HCT116 (cell line): ENCODE data around the gene IGF2R. TPM values are rescaled to one million over a fixed set of nuclear protein-coding genes. Genes with fewer than 3 reads are reported as not detected.

Experiments used
- ATAC-seq: fragments of 200-7000 bp; cut with Tn5 transposase; 2 replicates; pipeline ENCODE4 v1.9.1; 2020; ENCODE audit warnings: mild to moderate bottlenecking, moderate library complexity
- BruUV-seq: library from RNA; stranded (reverse); fragments of 400-500 nt; replicated peaks from 2 replicates; lab custom pipeline; 2021; lab: Mats Ljungman, UMichigan
- CTCF ChIA-PET: fragments of 300-600 bp; sonication (Branson Sonifier 250); formaldehyde crosslinking; loops from one replicate; lab custom pipeline; 2021; ENCODE audit warnings: antibody characterized with exemption; lab: Charles Lee
- POLR2A ChIA-PET: fragments of 300-600, 350-600 bp; sonication (Branson Sonifier 250); formaldehyde crosslinking; loops from one replicate; lab custom pipeline; 2021; ENCODE audit warnings: antibody characterized with exemption; lab: Charles Lee
- RAD21 ChIA-PET, 2 experiments: fragments of 300-600 bp; sonication (Branson Sonifier 250); formaldehyde crosslinking; loops; one replicate each; lab custom pipeline; 2023; ENCODE audit warnings: low total read pairs in 2 of 2; ENCODE audit not compliant: uncharacterized antibody in 2 of 2, unreplicated experiment in 2 of 2, low non-redundant PET in 1 of 2; lab: Charles Lee
- DNase-seq: peaks from one replicate; pipeline ENCODE4 v3.0.0-alpha.2; 2010; ENCODE audit warnings: low read depth, low spot score
- H2AFZ ChIP-seq: fragments of 200-600 bp; shearing (Covaris generic), sonication (generic); 2 replicates; pipeline ENCODE4 v1.6.1; 2017; ENCODE audit warnings: low read depth, mixed run types, mixed read lengths, antibody characterized with exemption, low read length; ENCODE audit not compliant: poor library complexity, severe bottlenecking
- H3K27ac ChIP-seq: 2 replicates; pipeline ENCODE4 v1.5.1; 2012; ENCODE audit warnings: low read depth, low read length
- H3K27me3 ChIP-seq: fragments of 200-600 bp; sonication (generic); 2 replicates; pipeline ENCODE4 v1.6.1; 2016; ENCODE audit warnings: mixed run types, low read length, mixed read lengths; ENCODE audit not compliant: insufficient read depth
- H3K36me3 ChIP-seq, 2 experiments: fragments of 200-500 bp in 1 of 2; fragments of 200-600 bp in 1 of 2; sonication (Bioruptor generic) in 1 of 2; sonication (generic) in 1 of 2; 2 replicates each; pipeline versions ENCODE4 v1.5.1 to v1.6.1; 2014 to 2016; ENCODE audit warnings: low read length in 2 of 2, inconsistent platforms in 1 of 2, mixed read lengths in 1 of 2, mixed run types in 1 of 2; ENCODE audit not compliant: insufficient read depth in 2 of 2, control insufficient read depth in 1 of 2
- H3K4me1 ChIP-seq, 2 experiments: fragments of 200-600 bp in 1 of 2; sonication (generic) in 1 of 2; 2 replicates each; pipeline versions ENCODE4 v1.5.1 to v1.6.1; 2012 to 2017; ENCODE audit warnings: low read length in 2 of 2, inconsistent platforms in 1 of 2, mild to moderate bottlenecking in 1 of 2, mixed read lengths in 1 of 2, mixed run types in 1 of 2, moderate library complexity in 1 of 2; ENCODE audit not compliant: insufficient read depth in 2 of 2, control insufficient read depth in 1 of 2
- H3K4me2 ChIP-seq: fragments of 200-600 bp; sonication (generic); 2 replicates; pipeline ENCODE4 v1.6.1; 2017; ENCODE audit warnings: mixed run types, low read length, mixed read lengths
- H3K4me3 ChIP-seq, 2 experiments: fragments of 200-600 bp in 1 of 2; sonication (generic) in 1 of 2; replicated peaks in 1 of 2; 2 replicates each; pipeline ENCODE4 v1.5.1; 2011 to 2016; ENCODE audit warnings: low read length in 2 of 2, control low read depth in 1 of 2, low read depth in 1 of 2, mild to moderate bottlenecking in 1 of 2, mixed read lengths in 1 of 2, mixed run types in 1 of 2
- H3K79me2 ChIP-seq: fragments of 200-600 bp; sonication (generic); 2 replicates; pipeline ENCODE4 v1.6.1; 2017; ENCODE audit warnings: mild to moderate bottlenecking, mixed run types, low read length, moderate library complexity, mixed read lengths; ENCODE audit not compliant: insufficient read depth
- H3K9ac ChIP-seq: fragments of 200-600 bp; sonication (generic); 2 replicates; pipeline ENCODE4 v1.6.1; 2016; ENCODE audit warnings: low read length, mixed read lengths
- H3K9me2 ChIP-seq: fragments of 200-600 bp; sonication (generic), shearing (Covaris generic); 2 replicates; pipeline ENCODE4 v1.6.1; 2017; ENCODE audit warnings: mixed run types, mild to moderate bottlenecking, moderate library complexity; ENCODE audit not compliant: insufficient read depth
- H3K9me3 ChIP-seq, 2 experiments: fragments of 200-500 bp in 1 of 2; fragments of 200-600 bp in 1 of 2; sonication (Bioruptor generic) in 1 of 2; sonication (generic) in 1 of 2; 2 replicates each; pipeline ENCODE4 v1.6.1; 2014 to 2017; ENCODE audit warnings: low read length in 2 of 2, mixed read lengths in 2 of 2, inconsistent platforms in 1 of 2, low read depth in 1 of 2, mild to moderate bottlenecking in 1 of 2, mixed run types in 1 of 2, moderate library complexity in 1 of 2; ENCODE audit not compliant: control insufficient read depth in 1 of 2, insufficient read depth in 1 of 2
- H4K20me1 ChIP-seq: fragments of 200-600 bp; sonication (generic), shearing (Covaris generic); 2 replicates; pipeline ENCODE4 v1.6.1; 2017; ENCODE audit warnings: mixed run types, mild to moderate bottlenecking, moderate library complexity; ENCODE audit not compliant: insufficient read depth
- CBX3 ChIP-seq: IDR thresholded peaks from 2 replicates; pipeline ENCODE4 v1.6.1; 2012; ENCODE audit warnings: low read depth
- EGR1 ChIP-seq: IDR thresholded peaks from 2 replicates; pipeline ENCODE4 v1.6.1; 2012; ENCODE audit warnings: low read depth
- FOSL1 ChIP-seq: IDR thresholded peaks from 2 replicates; pipeline ENCODE4 v1.6.1; 2012; ENCODE audit warnings: low read depth
- JUND ChIP-seq: IDR thresholded peaks from 2 replicates; pipeline ENCODE4 v1.6.1; 2012
- POLR2A ChIP-seq: IDR thresholded peaks from 2 replicates; pipeline ENCODE4 v1.7.0; 2011; ENCODE audit warnings: borderline replicate concordance; ENCODE audit not compliant: insufficient read depth, insufficient read length; ENCODE audit errors: extremely low read depth
- RAD21 ChIP-seq: IDR thresholded peaks from 2 replicates; pipeline ENCODE4 v1.6.1; 2012; ENCODE audit warnings: low read depth, mild to moderate bottlenecking
- SRF ChIP-seq: IDR thresholded peaks from 2 replicates; pipeline ENCODE4 v1.6.1; 2012; ENCODE audit warnings: low read depth
- TCF7L2 ChIP-seq: IDR thresholded peaks from 2 replicates; pipeline ENCODE4 v1.7.0; 2011; ENCODE audit warnings: borderline replicate concordance, inconsistent platforms; ENCODE audit not compliant: insufficient read depth, insufficient read length; ENCODE audit errors: extremely low read depth
- ZFX ChIP-seq: fragments of 450-650 bp; IDR thresholded peaks from 2 replicates; pipeline ENCODE4 v1.6.1; 2017
- ZNF274 ChIP-seq: fragments of 200-500 bp; sonication (Bioruptor generic); IDR thresholded peaks from 2 replicates; pipeline ENCODE4 v1.6.1; 2014; ENCODE audit warnings: mild to moderate bottlenecking, low read depth, low read length, inconsistent platforms
- intact Hi-C: fragments of 100-400 bp; cut with micrococcal nuclease; formaldehyde crosslinking; loops from 2 replicates; pipeline ENCODE4 v1.10.0; 2022
- total RNA-seq: library from RNA; stranded (reverse); gene quantifications from one replicate; pipeline ENCODE4 v1.2.1, GENCODE V29; 2021; ENCODE audit not compliant: unreplicated experiment
- TF ChIP-seq, protein P1 (sequence below): IDR thresholded peaks from 2 replicates; pipeline ENCODE4 v1.6.1; 2012

Gene IGF2R
- total RNA-seq, 1 experiment from 2014 or later = 37.0 TPM

DNA sequence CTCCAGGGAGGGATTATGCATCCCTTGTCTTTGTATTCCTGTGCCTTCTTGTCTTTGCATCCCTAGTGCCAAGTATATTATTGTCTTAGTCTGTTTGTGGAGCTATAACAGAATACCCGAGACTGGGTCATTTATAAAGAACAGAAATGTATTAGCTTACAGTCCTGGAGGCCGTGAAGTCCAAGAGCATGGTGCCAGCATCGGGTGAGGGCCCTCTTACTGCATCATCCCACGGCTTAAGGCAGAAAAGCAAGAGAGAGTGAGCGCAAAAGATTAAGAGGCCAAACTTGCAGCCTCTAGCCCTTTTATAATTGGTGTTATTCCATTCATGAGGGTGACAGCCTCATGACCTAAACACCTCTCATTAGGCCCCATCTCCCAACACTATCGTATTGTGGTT lies 8.4 kb upstream of the IGF2R start:
- DNase-seq (no peak), ATAC-seq (no peak)
- H4K20me1 ChIP-seq = no peaks in the 10 kb centered on the region
- intact Hi-C loops = no loop called here
- peaks cover 0 to 8% of the 10 kb centered on the region in 2 experiments; a peak in 1 of 4 replicates for H3K4me1 ChIP-seq
- H2AFZ ChIP-seq = no peak overlapping the region
- H3K9ac ChIP-seq = no peak overlapping the region
- H3K9me2 ChIP-seq = no peaks in the 10 kb centered on the region
- H3K4me2 ChIP-seq = no peak overlapping the region
- no peaks in the 10 kb centered on the region for H3K36me3 ChIP-seq
- H3K27me3 ChIP-seq = peaks cover 16% of the 10 kb centered on the region; the same call in 1 of the 2 replicates
- CTCF ChIA-PET = no interaction called here
- no peaks in the 10 kb centered on the region for H3K79me2 ChIP-seq
- BruUV-seq = no TSS peak
- H3K9me3 ChIP-seq = no peaks in the 10 kb centered on the region
- TF ChIP-seq EGR1 (no peak), ZNF274 (no peak), ZFX (no peak), CBX3 (no peak), SRF (no peak), JUND (no peak), POLR2A (no peak)
- TF ChIP-seq, protein P1, sequence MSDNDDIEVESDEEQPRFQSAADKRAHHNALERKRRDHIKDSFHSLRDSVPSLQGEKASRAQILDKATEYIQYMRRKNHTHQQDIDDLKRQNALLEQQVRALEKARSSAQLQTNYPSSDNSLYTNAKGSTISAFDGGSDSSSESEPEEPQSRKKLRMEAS = no peak
- TF ChIP-seq, all 23 proteins: peak for 0
- H3K4me3 ChIP-seq = no peak overlapping the region
- POLR2A ChIA-PET = no interaction called here
- RAD21 ChIA-PET = no interaction called here
- H3K27ac ChIP-seq = no peak overlapping the region

DNA sequence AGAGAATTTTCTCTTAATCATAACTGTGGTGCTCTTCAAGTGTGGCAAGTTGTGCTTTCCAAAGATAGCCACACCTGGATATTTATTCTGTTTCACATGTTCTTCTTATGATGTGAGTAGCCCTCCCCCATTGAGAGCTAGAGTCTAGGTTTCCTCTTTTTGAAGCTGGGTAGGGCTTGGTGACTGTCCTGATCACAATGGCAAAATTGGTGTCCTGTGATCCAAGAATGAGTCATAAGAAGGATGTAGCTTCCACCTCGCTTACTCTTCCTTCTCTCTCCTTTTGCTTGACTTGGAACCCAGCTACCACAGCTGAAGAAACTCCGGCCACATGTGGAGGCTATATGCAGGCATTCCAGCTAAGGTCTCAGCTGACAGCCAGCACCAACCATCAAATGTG lies 7.4 kb upstream of the IGF2R start:
- peaks cover 12% of the 10 kb centered on the region; the same call in 1 of the 2 replicates for H3K27me3 ChIP-seq
- H3K4me2 ChIP-seq = peak overlapping the region; percentile 6; the same call in 1 of the 2 replicates
- TF ChIP-seq JUND (0 out of 2 replicates have a peak, but pooled peaks have one; percentile 16), RAD21 (no peak), FOSL1 (0 out of 2 replicates have a peak, but pooled peaks have one; percentile 23), TCF7L2 (no peak)
- TF ChIP-seq, all 23 proteins: peak for 2
- BruUV-seq = no TSS peak
- intact Hi-C loops = no loop called here
- no peaks in the 10 kb centered on the region for H4K20me1 ChIP-seq
- no peaks in the 10 kb centered on the region for H3K9me2 ChIP-seq
- no peak overlapping the region for H3K9ac ChIP-seq
- ChIA-PET POLR2A (no interaction called here), RAD21 (no interaction called here), CTCF (no interaction called here)
- H3K36me3 ChIP-seq = no peaks in the 10 kb centered on the region
- no peaks in the 10 kb centered on the region for H3K9me3 ChIP-seq
- DNase-seq = peak; percentile 4
- ATAC-seq = no peak
- H2AFZ ChIP-seq = no peak overlapping the region
- peaks cover 0 to 8% of the 10 kb centered on the region in 2 experiments; a peak in 1 of 4 replicates for H3K4me1 ChIP-seq
- no peak overlapping the region for H3K27ac ChIP-seq
- H3K79me2 ChIP-seq = no peaks in the 10 kb centered on the region
- H3K4me3 ChIP-seq = no peak overlapping the region
